GM19438 (cell line): Measurements from ENCODE around the gene CALML3.

Experiments
- ATAC-seq: cut with Tn5 transposase; IDR thresholded peaks from one replicate; pipeline ENCODE4 v1.9.1; 2021; ENCODE audit warnings: low read depth; ENCODE audit not compliant: unreplicated experiment

CALML3 gene

DNA sequence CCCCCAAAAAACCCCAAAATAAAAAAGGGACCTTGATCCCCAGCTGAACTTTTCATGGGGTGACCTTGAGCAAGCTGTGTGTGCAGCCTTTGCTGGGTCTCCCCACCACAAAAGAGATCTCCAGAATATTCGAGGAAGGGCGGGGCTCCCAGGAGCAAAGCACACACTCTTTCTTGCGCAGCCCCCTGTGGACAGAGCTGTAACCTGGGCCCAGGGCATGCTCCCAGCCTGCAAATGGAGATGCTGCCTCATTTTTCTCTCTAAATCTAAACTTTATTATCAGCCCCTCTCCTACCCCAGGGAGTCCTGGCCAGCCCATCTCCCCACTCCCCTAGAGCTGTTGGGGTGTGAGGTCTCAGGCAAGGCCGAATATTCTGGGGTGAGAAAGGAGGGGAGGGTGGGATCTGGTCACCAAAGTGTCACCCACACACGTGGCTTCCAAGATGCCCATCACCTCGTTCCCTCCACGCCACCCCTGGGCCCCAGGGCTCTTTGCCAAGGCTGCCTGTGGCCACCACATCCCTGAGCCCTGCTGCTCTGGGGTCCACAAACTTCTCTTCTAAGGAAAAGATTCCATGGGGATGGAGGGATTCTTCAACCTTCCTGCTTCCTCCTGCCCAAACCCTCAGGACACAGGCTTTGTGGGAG is 1.7 kb upstream of the CALML3 start:
- no peak for ATAC-seq

DNA sequence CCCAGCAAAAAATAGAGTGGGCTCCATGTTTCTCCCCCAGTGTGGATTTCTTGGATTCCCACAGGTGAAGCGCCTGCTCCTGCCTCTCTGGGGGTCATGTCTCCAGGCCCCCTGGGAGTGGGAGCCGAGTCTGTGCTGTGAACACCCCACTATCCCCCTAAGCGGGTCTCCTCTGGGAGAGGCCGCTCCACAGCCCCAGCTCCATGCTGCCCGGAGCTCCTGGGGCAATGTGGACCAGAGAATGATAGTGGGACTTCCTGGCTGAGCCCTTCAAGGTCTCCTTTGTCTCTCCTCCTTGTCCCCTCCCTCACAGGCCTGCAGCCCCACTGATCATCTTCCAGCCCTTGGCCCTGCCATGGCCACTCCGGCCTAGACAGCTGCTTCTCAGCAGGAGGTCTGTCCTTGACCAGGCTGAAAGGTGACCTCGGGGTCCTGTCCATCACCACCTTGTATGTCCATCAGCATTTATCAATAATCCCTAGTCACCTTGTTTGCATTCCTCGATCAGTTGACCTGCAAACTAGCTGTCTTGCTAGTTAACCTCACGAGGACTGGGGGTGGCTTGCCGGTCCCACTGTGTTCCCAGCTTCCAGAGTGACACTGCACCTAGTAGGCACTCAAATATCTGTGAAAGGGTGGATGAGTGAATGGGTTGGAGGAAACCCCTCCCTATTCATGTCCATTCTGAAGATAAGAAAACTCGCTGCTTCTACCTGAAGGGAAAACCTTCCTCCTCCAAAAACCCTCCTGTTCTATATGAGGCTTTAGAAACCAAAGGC is 776 bp upstream of the CALML3 start:
- no peak for ATAC-seq

DNA sequence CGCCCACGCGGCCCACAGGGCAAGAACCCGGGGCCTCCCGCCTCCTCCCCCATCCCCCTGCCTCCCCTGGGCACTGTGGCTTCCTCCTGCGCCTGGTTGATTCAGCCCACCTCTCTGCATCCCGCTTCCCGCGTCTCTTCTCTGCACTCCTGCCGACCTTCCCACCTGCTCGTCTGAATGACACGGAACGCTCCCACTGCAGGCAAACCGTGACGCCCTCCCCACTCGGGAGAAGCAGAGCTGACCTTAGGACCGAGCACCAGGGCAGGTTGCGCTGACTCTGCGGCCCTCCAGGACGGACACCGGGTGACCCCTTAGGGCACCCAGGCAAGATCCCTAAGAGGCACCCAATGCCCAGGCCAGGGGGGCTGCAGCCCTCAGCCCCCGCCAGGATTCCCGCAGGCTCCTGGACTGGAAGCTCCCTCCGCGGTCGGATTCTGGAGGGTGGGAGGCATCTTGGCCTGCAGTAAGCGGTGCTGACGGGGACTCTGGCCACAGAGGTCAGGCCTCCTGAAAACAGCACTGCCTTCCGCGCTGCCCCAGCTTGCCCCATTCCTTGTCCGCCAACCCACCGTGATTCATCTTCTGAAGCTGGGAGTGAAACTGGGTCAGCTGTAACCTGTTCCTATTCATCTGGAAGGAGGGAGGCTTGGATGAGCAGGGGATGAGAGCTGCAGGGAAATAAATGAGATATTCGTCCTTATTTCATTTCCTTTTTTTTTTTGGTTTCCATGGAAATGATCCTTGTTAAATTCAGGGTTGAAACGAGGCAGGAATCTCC is 990 bp downstream of the CALML3 start:
- ATAC-seq: no peak

DNA sequence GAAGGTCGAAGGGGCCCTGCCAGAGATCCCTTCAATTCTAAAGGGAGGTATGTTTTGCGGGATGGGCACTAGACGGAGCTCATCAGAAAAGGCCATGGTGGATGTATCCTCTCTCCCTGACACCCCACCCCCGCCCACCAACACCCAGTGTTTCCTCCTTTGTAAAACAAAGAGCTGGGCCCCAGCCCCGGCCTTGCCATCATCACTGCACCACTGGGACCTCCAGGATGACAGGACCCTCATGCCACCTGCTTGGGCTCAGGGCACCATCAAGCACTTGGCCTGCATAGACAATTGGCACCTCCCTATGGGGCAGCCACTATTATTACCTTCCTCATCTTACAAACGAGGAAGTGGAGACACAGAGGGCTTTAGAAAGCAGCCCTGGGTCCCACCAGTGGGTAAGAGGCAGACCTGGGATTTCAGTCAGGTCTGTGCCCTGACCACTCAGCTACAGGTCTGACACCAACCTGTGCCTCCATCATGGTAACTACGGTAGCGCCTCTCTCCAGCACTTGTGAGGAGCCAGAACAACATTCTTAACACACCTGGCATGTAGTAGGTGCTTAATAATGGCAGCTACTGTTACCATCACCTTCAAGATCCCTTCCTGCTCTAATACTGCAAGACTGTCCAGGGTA is 2.0 kb downstream of the CALML3 start:
- ATAC-seq: no peak

DNA sequence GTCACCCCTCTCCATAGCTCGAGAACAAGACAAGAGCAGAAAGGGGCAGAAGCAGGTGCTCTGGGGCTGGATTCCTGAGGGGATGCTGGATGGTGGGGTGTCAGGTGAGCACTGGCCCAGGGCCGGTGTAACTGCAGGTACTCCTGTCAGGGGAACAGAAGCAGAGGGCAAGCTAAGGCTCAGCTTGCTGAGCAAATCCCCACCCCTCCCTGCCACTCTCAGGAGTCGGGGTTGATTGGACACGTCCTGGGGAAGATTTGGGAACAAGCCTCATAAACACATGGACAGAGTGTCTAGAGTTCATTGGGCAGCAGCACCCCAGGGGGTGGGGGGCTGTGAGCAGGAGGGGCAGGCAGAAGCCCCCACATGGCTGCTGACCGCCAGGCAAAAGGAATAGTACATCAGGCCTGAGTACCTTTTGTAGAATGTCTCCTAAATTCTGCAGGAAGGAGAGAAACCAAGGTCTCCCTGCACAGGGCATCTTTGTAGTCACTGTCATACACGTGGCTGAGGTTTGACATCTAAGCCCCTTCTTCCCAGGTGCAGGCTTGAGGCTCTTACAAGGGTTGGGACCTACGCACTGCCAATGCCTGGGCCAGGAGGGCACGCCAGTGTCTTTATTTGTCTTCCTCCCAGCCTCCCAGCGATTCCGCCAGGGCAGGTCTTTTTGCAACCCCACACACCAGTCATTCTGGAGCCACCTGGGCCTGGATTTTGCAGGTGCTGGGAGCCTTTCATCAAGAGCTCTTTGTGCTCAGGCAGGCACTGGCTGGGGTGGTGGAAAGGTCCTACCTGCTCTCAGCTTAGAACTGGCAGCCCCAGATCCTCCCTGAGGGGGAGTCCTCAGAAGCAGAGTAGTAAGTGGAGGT is 2.8 kb downstream of the CALML3 start:
- ATAC-seq: no peak

DNA sequence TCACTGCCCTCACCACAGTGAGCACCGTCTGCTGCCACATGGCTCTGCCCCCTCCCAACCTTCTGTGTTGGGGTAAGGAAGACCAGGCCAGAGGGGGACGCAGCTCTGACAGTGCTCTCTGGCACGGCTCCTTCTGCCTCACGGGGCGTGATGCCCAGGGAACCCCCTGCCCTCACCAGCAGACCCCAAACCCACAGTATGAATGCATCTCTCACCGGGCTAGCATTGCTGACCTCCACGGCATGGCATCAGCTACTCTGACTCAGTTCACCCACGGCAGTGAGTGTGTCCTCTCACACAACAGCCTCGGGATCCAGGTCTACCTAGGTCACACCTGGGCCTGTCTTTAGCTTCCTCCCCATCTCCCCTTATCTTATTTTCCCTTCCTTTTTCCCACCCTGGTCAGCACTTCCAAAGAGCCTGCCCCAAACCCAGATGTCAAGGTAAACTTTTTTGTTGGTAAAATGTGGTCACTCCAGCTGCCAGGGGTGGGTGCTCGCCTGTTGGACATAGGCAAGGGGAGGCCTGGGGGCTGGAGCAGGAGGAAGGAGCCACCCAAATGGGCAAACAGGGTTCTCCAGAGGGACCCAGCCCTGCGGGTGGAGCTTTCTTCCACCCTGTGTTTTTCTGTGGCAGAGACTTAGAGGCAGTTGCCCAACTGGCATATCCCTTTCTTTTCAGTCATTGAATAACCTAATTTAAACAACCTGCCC is 4.4 kb downstream of the CALML3 start:
- no peak for ATAC-seq

DNA sequence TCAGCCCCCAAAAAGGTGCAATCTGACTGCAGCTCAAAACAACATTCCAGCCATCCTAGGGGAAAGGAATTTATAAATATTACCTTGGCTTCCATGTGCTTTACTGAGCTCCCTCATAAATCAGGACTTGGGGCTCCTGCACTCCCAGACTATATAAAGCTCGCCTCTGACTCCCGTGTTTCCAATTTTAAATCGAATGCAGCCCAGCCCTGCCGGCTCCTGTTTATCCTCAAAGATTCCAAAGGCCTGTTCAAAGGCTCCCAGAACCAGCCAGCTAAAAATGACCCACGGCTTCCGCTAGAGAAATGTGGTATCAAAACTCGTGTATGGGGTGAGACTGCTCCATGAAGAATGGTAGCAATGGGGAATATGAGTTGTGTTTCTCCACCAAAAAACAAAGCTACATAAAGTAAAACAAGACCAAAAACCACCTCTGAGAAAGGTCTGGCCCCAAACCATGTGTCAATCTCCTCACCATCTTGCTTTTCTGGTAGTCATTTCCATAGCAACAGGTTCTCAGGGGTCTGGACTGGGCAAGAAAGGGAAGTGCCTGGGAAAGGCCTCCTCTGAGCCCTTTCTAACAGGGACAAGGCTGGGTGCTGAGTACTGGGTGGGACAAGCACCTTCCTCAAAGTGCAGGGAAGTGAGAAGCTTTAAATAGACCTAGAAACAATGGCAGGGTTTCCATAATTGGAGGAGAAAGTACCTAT is 5.1 kb downstream of the CALML3 start:
- ATAC-seq: no peak

DNA sequence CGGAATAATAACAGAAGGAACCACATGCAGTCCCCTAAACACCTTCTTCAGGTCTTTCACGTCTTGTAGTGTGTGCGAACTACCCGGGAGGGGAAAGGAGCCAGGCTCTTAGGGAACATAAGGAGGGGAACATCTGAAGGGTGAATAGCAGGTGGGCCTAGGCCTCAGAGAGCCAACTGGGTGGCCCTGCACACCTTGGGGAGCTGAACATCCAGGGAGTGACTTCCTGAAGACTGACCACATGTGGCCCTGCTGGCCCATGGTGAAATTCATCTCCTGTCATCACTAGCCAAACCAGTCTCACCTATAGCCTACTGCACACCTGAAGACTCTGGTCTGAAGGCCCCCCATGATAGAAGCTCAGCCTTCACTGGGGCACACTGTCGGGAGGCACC is 5.6 kb downstream of the CALML3 start:
- no peak for ATAC-seq

DNA sequence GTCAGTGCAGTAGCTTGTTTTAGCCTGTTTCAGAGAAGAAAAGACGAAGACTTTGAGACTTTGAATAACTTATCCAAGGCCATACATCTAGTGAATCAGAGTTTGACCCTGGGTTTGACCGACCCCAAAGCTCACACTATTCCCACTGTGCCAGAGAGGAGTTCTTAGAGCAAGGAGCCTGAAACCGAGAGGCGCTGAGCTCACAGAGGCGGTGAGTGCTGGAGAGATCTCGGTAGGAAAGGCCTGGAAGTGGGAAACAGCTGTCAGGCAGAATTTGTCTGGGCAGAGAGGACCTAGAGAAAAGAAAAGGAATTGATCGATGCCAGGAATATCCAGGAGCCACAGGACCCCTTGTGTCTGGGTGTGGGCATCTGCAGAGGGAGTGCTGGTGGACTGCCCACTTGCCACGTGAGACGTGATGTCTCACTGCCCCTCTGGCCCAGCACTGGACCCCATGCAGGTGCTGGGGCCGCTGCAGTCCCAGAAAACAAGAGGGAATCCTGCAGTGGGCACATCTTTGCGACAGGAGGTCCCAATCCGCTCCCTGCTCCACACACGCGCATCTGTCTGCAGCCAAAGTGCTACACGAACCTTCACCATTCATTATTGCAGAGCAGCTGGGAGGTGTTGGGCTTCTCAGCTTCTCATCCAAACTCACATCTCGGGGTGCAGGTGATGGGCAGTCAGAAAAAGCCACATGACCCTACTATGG is 6.2 kb downstream of the CALML3 start:
- no peak for ATAC-seq

DNA sequence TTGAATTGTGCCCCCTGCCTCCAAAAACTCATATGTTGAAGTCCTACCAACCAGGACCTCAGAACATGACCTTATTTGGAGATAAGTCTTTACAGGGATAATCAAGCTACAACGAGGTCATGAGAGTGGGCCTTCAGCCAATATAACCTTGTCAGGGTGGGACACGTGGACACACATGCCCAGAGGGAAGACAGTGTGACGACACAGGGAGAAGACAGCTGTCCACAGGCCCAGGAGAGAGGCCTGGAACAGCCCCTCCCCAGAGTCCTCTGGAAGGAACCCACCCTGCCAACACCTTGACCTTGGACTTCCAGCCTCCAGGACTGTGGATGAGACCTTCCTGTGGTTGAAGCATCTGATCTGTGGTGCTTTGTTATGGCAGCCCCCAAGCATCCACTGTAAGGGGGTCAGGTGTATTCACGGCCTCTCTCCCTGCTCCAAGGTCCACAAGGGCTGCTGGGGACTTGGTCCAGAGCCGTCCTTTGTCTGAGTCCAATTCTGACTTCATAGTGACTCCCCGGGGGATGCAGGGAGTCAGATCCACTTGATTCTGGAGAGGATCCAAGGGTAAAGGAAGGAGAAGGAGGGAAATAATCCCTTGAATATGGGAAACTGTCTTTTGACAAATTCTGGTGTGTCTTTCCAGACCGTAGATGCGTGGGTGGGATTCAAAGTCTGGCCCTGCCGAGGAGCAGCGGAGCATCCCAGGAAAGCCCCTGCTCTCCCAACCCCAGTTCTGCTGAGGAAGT is 7.0 kb downstream of the CALML3 start:
- no peak for ATAC-seq

DNA sequence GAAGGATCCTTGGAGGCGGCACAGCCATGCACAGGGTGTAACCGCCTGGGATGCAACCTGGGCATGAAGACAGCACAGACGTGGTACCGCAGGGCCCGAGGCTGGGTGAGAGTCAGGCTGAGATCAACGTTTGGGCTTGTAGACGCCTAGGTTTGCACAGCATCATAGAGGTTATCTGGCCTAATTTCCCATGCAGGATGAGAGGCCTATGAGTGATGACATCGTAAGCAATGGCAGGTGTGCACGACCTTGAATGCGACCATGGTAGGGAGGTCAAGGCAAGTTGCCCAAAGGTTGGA is 7.5 kb downstream of the CALML3 start:
- ATAC-seq: no peak

DNA sequence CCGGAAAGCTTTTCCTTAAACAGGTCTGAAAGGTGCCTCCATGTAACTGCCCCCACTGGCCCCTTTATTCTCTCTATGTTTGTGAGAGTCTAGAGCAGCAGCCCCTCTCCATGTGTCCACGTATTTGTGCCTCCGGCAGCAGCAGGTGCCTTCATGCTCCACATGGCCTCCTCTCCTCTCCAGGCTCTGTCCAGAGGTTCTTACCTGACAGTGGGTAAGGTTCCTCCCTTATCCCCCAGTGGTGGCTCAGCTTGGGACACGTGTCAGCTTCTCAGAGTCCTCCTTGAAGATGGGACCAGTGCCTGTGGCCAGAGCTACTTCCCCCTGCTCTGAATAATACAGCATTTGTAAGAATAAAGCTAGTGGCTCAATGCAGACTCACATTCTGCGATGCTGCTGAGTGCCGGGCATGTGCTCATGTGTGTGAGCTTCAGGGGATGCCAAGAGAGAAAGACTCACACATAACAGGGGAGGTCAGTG is 7.9 kb downstream of the CALML3 start:
- no peak for ATAC-seq

DNA sequence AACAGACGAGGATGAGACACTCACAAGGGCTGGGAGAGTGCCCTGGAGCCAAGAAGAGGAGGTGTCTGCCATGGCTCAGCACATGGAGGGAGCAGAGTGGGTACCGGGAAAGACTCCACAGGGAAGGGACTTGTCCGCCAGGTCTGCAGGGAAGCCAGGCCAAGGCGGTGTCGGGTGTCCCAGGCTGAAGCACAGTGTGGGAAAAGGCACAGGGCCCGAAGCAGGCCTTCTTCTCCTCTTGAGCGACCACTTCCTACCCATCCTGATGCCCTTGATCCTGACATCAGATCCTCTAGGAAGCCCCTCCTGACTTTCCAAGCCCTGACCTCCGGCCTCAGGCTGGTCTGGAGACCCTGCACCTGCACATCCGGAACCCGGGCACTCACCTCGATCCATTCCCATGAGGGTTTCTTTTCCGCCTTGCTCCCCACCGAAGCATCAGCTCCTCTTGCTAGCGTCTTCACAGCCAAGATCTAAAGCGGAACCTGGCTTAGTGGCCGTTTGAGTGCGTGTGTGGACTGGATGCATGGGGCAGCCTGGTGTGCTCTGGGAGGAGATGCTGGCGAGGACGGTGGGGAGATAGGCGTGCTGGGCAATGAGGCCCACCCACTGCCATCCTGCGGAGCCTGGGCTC is 8.5 kb downstream of the CALML3 start:
- ATAC-seq: no peak

DNA sequence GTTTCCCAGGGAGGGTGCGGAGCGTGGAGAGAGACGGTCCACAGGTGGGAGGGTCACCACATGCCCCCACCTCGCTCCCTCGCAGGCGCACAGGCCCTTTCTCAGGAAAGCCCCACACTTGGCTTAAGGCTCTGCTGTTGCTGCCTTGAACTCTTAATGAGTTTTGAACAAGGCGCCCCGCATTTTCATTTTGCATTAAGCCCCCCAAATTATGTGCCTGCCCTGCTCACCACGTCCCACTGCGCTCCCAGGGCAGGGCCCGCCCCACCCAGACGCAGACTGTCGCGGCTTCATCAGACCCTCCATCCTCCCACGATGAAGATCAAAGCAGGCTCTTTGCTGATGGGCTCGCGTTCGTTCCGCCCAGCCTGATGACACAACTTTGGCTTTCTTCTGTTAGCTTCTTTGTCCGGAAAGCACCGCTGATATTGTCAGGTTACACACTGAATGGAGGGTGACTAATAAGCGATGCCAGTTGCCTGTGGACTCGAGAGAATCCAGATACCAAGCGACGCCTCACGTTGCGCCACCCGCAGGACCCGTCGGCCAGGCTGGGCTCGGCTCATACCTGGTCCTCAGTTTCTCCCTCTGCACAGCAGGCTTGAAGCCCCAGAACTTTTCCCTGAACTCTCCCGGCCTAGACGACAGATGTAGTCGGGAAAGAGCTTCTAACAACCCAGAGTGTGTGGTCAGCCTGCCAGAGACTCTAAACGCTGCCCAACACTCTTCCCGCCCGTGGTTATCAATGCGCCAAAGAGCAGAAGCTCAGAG is 9.5 kb downstream of the CALML3 start:
- no peak for ATAC-seq

DNA sequence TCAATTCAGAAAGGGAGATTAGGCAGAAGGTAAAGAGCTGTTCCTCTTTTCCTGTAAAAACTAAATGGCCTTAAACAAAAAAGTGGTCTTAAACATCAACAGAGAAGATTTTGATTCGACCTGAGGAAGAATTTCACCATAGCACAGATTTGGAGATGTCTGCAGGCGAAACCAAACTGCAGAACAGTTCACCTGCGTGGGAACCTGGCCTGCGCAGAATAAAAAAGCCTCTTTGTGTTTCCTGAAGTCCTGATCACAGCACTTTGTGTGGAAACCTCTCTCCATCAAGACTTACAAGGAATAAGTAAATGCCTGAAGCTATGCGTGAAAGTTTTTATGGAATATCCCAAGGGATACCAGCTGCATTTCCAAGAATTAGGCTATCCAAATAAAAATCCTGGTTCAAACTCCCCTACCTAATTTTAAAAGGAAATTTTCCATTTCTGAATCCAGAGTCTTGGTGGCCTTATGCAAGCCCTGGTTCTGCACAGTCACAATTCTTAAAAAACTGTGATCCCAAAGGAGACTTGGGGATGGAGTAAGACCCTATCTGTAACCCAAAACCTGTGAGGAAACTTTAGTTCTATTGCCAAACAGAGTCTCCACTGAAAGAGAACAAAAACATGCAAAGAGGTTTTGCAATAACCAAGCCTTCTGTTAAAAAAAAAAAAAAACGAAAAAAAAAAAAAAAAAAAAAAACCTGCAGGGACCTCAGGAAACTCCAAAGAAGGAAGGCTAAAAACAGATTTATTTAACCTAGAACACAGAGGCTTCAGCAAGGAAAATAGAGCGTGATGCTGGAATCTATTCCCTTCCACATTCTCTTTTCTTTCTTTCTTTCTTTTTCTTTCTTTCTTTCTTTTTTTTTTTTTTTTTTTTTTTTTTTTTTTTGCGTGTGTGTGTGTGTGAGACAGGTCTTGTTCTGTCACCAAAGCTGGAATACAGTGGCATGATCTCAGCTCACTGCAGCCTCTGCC is 10.4 kb downstream of the CALML3 start:
- ATAC-seq: no peak
